ENCODE results near the gene C11orf97. TPM values are rescaled to one million over a fixed set of nuclear protein-coding genes. Genes with fewer than 3 reads are reported as not detected.
"Not testable (repeated sequence)": the region's sequence is repeated elsewhere in the genome, so short reads cannot be mapped to it uniquely, and the experiment has no call there.

The C11orf97 gene
- total RNA-seq, 1 donor from 2014 or later: not detected

GRCh38 chr11:94501522-94501921 is 10.7 kb upstream of the C11orf97 start:
- Histone ChIP-seq H3K4me3 (ENCODE audit: low read length in 3 of 3) (no peak overlapping the region), H3K27ac (ENCODE audit: low read depth, low read length) (no peak overlapping the region), H3K9ac (ENCODE audit: low read depth in 1 of 3, low read length in 3 of 3) (no peak overlapping the region), H3K4me1 (ENCODE audit: control insufficient read depth in 3 of 3, insufficient read depth in 3 of 3, low read length in 3 of 3) (no peaks in the 10 kb centered on the region), H3K36me3 (ENCODE audit: control insufficient read depth in 3 of 3, insufficient read depth in 3 of 3, low read length in 3 of 3) (peaks cover 12 to 31% (median 27%) of the 10 kb centered on the region in 3 donors), H3K9me3 (ENCODE audit: control insufficient read depth in 3 of 3, low read length in 3 of 3) (no peaks in the 10 kb centered on the region), H3K27me3 (ENCODE audit: control insufficient read depth in 3 of 3, insufficient read depth in 3 of 3, low read length in 3 of 3) (no peaks in the 10 kb centered on the region)

- Histone ChIP-seq H3K9ac (ENCODE audit: low read depth in 1 of 3, low read length in 3 of 3) (no peak overlapping the region), H3K27me3 (ENCODE audit: control insufficient read depth in 3 of 3, insufficient read depth in 3 of 3, low read length in 3 of 3) (no peaks in the 10 kb centered on the region), H3K27ac (ENCODE audit: low read depth, low read length) (no peak overlapping the region), H3K9me3 (ENCODE audit: control insufficient read depth in 3 of 3, low read length in 3 of 3) (no peaks in the 10 kb centered on the region), H3K36me3 (ENCODE audit: control insufficient read depth in 3 of 3, insufficient read depth in 3 of 3, low read length in 3 of 3) (peaks cover 2 to 11% (median 5%) of the 10 kb centered on the region in 3 donors), H3K4me3 (ENCODE audit: low read length in 3 of 3) (no peak overlapping the region), H3K4me1 (ENCODE audit: control insufficient read depth in 3 of 3, insufficient read depth in 3 of 3, low read length in 3 of 3) (no peaks in the 10 kb centered on the region)
Observed at GRCh38 chr11:94504689-94505293, 7.5 kb upstream of the C11orf97 start.

- H3K36me3 ChIP-seq (ENCODE audit: control insufficient read depth in 3 of 3, insufficient read depth in 3 of 3, low read length in 3 of 3); H3K9ac ChIP-seq (ENCODE audit: low read depth in 1 of 3, low read length in 3 of 3); H3K27me3 ChIP-seq (ENCODE audit: control insufficient read depth in 3 of 3, insufficient read depth in 3 of 3, low read length in 3 of 3); H3K4me3 ChIP-seq (ENCODE audit: low read length in 3 of 3); H3K9me3 ChIP-seq (ENCODE audit: control insufficient read depth in 3 of 3, low read length in 3 of 3); H3K27ac ChIP-seq (ENCODE audit: low read depth, low read length); H3K4me1 ChIP-seq (ENCODE audit: control insufficient read depth in 3 of 3, insufficient read depth in 3 of 3, low read length in 3 of 3): not testable (repeated sequence)
Observed at GRCh38 chr11:94506513-94506912, 5.7 kb upstream of the C11orf97 start.

GRCh38 chr11:94507485-94507884 is 4.8 kb upstream of the C11orf97 start:
- no peak overlapping the region for H3K9ac ChIP-seq (ENCODE audit: low read depth in 1 of 3, low read length in 3 of 3)
- no peaks in the 10 kb centered on the region for H3K9me3 ChIP-seq (ENCODE audit: control insufficient read depth in 3 of 3, low read length in 3 of 3)
- H3K27ac ChIP-seq (ENCODE audit: low read depth, low read length): no peak overlapping the region
- H3K36me3 ChIP-seq (ENCODE audit: control insufficient read depth in 3 of 3, insufficient read depth in 3 of 3, low read length in 3 of 3): no peaks in the 10 kb centered on the region
- H3K4me1 ChIP-seq (ENCODE audit: control insufficient read depth in 3 of 3, insufficient read depth in 3 of 3, low read length in 3 of 3): peaks cover under 1 to 3% (median under 1%) of the 10 kb centered on the region in 3 donors
- peaks cover 0 to 4% (median 3%) of the 10 kb centered on the region in 3 donors for H3K27me3 ChIP-seq (ENCODE audit: control insufficient read depth in 3 of 3, insufficient read depth in 3 of 3, low read length in 3 of 3)
- H3K4me3 ChIP-seq (ENCODE audit: low read length in 3 of 3): no peak overlapping the region

- H3K27me3 ChIP-seq (ENCODE audit: control insufficient read depth in 3 of 3, insufficient read depth in 3 of 3, low read length in 3 of 3): peaks cover 0 to 4% (median 3%) of the 10 kb centered on the region in 3 donors
- H3K27ac ChIP-seq (ENCODE audit: low read depth, low read length): no peak overlapping the region
- H3K4me1 ChIP-seq (ENCODE audit: control insufficient read depth in 3 of 3, insufficient read depth in 3 of 3, low read length in 3 of 3): peaks cover 3 to 7% (median 4%) of the 10 kb centered on the region in 3 donors
- H3K9me3 ChIP-seq (ENCODE audit: control insufficient read depth in 3 of 3, low read length in 3 of 3): no peaks in the 10 kb centered on the region
- H3K4me3 ChIP-seq (ENCODE audit: low read length in 3 of 3): no peak overlapping the region
- H3K36me3 ChIP-seq (ENCODE audit: control insufficient read depth in 3 of 3, insufficient read depth in 3 of 3, low read length in 3 of 3): no peaks in the 10 kb centered on the region
- H3K9ac ChIP-seq (ENCODE audit: low read depth in 1 of 3, low read length in 3 of 3): no peak overlapping the region
Observed at GRCh38 chr11:94513091-94513490, 830 bp downstream of the C11orf97 start.

- Histone ChIP-seq H3K27me3 (ENCODE audit: control insufficient read depth in 3 of 3, insufficient read depth in 3 of 3, low read length in 3 of 3) (peaks cover 0 to 4% (median 3%) of the 10 kb centered on the region in 3 donors), H3K4me1 (ENCODE audit: control insufficient read depth in 3 of 3, insufficient read depth in 3 of 3, low read length in 3 of 3) (peaks cover 3 to 7% (median 4%) of the 10 kb centered on the region in 3 donors), H3K9me3 (ENCODE audit: control insufficient read depth in 3 of 3, low read length in 3 of 3) (no peaks in the 10 kb centered on the region), H3K4me3 (ENCODE audit: low read length in 3 of 3) (no peak overlapping the region), H3K27ac (ENCODE audit: low read depth, low read length) (no peak overlapping the region), H3K9ac (ENCODE audit: low read depth in 1 of 3, low read length in 3 of 3) (no peak overlapping the region), H3K36me3 (ENCODE audit: control insufficient read depth in 3 of 3, insufficient read depth in 3 of 3, low read length in 3 of 3) (no peaks in the 10 kb centered on the region)
Observed at GRCh38 chr11:94515398-94515797, 3.1 kb downstream of the C11orf97 start.

GRCh38 chr11:94516725-94517124 is 4.5 kb downstream of the C11orf97 start:
- Histone ChIP-seq H3K27me3 (ENCODE audit: control insufficient read depth in 3 of 3, insufficient read depth in 3 of 3, low read length in 3 of 3) (peaks cover 0 to 4% (median 3%) of the 10 kb centered on the region in 3 donors), H3K9ac (ENCODE audit: low read depth in 1 of 3, low read length in 3 of 3) (no peak overlapping the region), H3K9me3 (ENCODE audit: control insufficient read depth in 3 of 3, low read length in 3 of 3) (no peaks in the 10 kb centered on the region), H3K36me3 (ENCODE audit: control insufficient read depth in 3 of 3, insufficient read depth in 3 of 3, low read length in 3 of 3) (no peaks in the 10 kb centered on the region), H3K27ac (ENCODE audit: low read depth, low read length) (no peak overlapping the region), H3K4me1 (ENCODE audit: control insufficient read depth in 3 of 3, insufficient read depth in 3 of 3, low read length in 3 of 3) (peaks cover 3 to 7% (median 4%) of the 10 kb centered on the region in 3 donors), H3K4me3 (ENCODE audit: low read length in 3 of 3) (no peak overlapping the region)

GRCh38 chr11:94518300-94518699 is 6.0 kb downstream of the C11orf97 start:
- no peak overlapping the region for H3K4me3 ChIP-seq (ENCODE audit: low read length in 3 of 3)
- H3K36me3 ChIP-seq (ENCODE audit: control insufficient read depth in 3 of 3, insufficient read depth in 3 of 3, low read length in 3 of 3): no peaks in the 10 kb centered on the region
- no peak overlapping the region for H3K27ac ChIP-seq (ENCODE audit: low read depth, low read length)
- H3K27me3 ChIP-seq (ENCODE audit: control insufficient read depth in 3 of 3, insufficient read depth in 3 of 3, low read length in 3 of 3): no peaks in the 10 kb centered on the region
- no peaks in the 10 kb centered on the region for H3K9me3 ChIP-seq (ENCODE audit: control insufficient read depth in 3 of 3, low read length in 3 of 3)
- no peaks in the 10 kb centered on the region for H3K4me1 ChIP-seq (ENCODE audit: control insufficient read depth in 3 of 3, insufficient read depth in 3 of 3, low read length in 3 of 3)
- H3K9ac ChIP-seq (ENCODE audit: low read depth in 1 of 3, low read length in 3 of 3): no peak overlapping the region

- Histone ChIP-seq H3K27ac (ENCODE audit: low read depth, low read length) (no peak overlapping the region), H3K4me3 (ENCODE audit: low read length in 3 of 3) (no peak overlapping the region), H3K36me3 (ENCODE audit: control insufficient read depth in 3 of 3, insufficient read depth in 3 of 3, low read length in 3 of 3) (no peaks in the 10 kb centered on the region), H3K27me3 (ENCODE audit: control insufficient read depth in 3 of 3, insufficient read depth in 3 of 3, low read length in 3 of 3) (no peaks in the 10 kb centered on the region), H3K9ac (ENCODE audit: low read depth in 1 of 3, low read length in 3 of 3) (no peak overlapping the region), H3K9me3 (ENCODE audit: control insufficient read depth in 3 of 3, low read length in 3 of 3) (no peaks in the 10 kb centered on the region), H3K4me1 (ENCODE audit: control insufficient read depth in 3 of 3, insufficient read depth in 3 of 3, low read length in 3 of 3) (no peaks in the 10 kb centered on the region)
Observed at GRCh38 chr11:94519478-94520084, 7.3 kb downstream of the C11orf97 start.

- H3K4me3 ChIP-seq (ENCODE audit: low read length in 3 of 3): no peak overlapping the region
- no peak overlapping the region for H3K27ac ChIP-seq (ENCODE audit: low read depth, low read length)
- H3K9ac ChIP-seq (ENCODE audit: low read depth in 1 of 3, low read length in 3 of 3): no peak overlapping the region
- H3K27me3 ChIP-seq (ENCODE audit: control insufficient read depth in 3 of 3, insufficient read depth in 3 of 3, low read length in 3 of 3): no peaks in the 10 kb centered on the region
- H3K9me3 ChIP-seq (ENCODE audit: control insufficient read depth in 3 of 3, low read length in 3 of 3): no peaks in the 10 kb centered on the region
- H3K36me3 ChIP-seq (ENCODE audit: control insufficient read depth in 3 of 3, insufficient read depth in 3 of 3, low read length in 3 of 3): no peaks in the 10 kb centered on the region
- H3K4me1 ChIP-seq (ENCODE audit: control insufficient read depth in 3 of 3, insufficient read depth in 3 of 3, low read length in 3 of 3): no peaks in the 10 kb centered on the region
Observed at GRCh38 chr11:94521684-94522083, 9.4 kb downstream of the C11orf97 start.

All from skeletal muscle tissue (tissue), 4 donors.